Measurements from ENCODE around the gene ZNF524.

DNA sequence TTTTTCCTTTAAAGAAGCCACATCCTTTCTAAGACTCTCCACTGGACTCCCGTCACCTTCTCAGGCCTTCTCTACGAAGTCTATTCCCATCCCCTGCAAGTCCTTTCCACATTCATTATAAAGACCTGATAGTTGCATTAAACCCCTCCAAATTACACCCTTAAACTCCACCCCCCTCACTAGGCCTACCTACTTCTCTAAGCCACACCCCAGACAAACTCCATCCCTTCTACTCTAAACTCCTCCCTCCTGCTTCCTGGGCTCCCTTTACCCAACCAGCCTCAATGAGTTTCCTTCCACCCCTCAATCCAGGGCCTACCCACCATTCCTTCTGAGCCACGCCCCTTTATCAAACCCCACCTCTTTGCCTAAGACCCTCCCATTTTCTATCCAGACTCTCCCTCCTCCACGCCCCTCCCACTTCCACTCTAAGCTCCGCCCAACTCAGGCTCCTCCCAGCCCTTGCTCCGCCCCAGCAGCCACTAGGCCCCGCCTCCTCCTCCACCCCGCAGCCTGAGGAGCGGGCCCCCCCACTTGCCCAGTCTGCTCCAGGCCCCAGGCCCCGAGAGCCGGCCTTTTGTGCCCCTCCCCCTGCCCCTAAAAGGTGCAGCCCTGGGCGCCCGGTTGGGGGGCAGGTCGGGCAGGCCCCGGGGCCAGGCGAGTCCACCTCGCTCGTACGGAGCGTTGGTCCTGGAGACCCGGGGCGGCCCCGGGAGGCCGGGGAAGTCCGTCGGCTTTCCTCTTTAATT is 1.2 kb upstream of the ZNF524 start:
- TF ChIP-seq CTCF (IDR thresholded peaks at IDR 0.05) (no peak), POLR2AphosphoS5 (IDR thresholded peaks at IDR 0.05) (no peak), POLR2A (IDR thresholded peaks at IDR 0.05) (no peak)

Data from breast epithelium (tissue), 3 donors.